RCC 7860 (cell line): ENCODE results near the gene PRKCB.

Experiments used
- DNase-seq: peaks from one replicate; pipeline ENCODE4 v3.0.0-alpha.2; 2015; ENCODE audit warnings: low spot score
- FAIRE-seq: peaks from 2 replicates; lab custom pipeline; 2012; peaks lifted over from hg19 to GRCh38; lab: Jason Lieb, UNC

The PRKCB gene

DNA sequence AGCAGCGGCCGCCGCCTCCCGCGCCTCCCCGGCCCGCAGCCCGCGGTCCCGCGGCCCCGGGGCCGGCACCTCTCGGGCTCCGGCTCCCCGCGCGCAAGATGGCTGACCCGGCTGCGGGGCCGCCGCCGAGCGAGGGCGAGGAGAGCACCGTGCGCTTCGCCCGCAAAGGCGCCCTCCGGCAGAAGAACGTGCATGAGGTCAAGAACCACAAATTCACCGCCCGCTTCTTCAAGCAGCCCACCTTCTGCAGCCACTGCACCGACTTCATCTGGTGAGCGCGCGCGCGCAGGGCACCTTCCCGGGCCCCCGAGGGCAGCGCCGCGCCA is 258 bp downstream of the PRKCB start:
- DNase-seq (no peak), FAIRE-seq (no peak)

- no peak for DNase-seq
- FAIRE-seq = no peak
Observed at GRCh38 chr16:23836404-23837311, 875 bp downstream of the PRKCB start.

DNA sequence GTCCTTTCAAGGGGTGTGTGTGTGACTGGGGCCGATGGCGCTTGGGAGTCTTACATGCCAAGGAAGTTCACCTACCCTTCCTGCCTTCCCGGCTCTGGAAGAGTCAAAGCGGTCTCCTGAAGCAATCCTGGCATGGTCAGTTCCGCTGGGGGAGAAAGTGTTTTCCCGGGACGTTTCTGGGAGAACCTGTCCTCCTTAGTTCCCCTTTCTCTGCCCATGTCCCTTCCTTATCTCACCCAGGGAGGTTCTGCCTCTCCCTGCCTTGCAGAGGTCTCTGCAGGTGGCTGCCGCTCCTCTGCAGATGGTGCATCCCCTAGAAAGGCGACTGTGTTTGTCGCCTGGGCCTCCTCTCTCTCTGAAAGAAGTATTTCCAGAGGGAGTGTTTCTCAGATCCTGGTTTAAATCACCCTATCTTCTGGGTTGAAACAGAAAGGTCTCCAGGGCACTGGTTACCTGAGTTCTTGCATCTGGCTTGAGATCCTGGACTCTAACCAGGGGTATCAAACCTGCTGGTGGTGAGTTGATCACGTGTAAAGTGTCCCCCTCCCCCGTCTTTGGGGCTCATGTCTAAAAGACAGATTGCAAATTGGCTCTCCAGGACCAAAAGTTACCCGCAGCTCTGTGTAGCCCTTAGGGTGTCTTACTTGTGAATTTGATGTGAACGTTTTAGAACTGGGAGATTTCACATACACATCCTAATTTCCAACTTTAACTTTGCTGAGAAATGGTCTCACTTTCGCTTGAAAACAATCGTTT is 1.9 kb downstream of the PRKCB start:
- DNase-seq (no peak), FAIRE-seq (no peak)

DNA sequence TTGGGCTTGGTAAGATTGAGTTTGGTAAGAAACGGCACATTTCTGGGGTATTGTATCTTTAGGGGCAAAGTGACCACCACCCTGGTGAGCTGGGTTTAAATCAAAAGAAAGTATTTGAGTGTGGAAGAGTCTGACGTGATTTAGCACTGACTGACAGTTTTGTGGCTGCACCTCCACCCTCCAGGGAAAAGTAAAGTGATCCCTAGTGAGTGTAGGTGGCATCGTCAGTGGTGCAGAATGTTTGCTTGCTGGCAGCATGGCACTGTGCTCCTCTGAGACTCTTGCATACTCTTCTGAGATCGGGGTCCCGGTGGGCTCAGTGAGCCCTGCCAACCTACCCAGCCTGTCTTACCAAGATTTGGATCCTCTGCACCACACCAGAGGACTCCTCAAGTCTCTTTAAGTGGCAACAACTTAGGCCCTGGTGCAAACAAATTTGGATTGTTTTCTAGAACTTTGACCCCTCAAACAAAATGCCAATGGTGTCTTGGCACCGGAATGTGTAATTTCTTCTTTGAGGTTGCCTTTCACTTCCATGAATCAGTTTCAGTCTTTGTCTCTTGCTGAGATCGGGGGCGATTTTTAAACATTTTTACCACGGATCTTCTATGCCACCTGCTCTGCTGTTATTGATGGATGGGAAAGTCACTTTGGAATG is 2.8 kb downstream of the PRKCB start:
- no peak for DNase-seq
- FAIRE-seq = no peak

DNA sequence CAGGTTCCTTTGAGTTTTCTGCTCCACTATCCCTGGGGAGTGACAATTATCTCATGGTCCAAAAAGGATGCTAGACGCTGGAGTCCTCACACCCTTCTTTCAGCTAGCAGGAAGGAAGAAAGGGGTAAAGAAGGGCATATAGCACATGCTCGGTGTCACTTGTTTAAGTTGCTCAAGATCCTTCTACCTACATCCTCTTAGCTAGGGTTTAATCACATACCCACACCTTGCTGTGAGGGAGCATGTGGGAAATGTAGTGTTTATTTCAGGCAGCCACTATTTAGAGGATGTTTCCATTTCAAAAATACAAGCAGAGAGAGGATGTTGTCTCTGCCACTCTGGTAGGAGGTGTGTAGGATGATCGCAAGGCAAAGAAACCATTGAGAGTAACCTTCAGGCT is 4.5 kb downstream of the PRKCB start:
- DNase-seq (no peak), FAIRE-seq (no peak)

DNA sequence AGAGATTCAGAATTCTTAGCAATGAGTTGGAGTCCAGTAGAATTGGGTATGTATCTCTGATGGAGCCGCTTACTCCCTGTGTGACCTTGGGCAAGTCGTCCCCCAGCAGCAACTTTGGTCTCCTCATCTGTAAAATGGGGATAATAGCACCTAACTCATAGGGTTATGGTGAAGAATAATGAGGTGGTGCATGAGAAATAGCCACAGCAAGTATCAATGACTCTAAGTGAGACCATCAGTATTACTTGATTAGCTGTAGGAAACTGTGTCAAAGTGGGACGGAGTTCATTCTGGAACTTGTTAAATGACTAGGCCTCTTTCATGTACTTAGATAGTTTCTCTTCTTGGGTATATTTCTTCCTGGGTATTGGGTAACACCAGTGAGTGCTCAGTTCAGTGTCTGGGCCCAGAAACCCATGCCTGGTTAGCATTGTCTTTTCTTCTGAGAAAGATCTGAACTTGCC is 6.4 kb downstream of the PRKCB start:
- no peak for FAIRE-seq
- no peak for DNase-seq

DNA sequence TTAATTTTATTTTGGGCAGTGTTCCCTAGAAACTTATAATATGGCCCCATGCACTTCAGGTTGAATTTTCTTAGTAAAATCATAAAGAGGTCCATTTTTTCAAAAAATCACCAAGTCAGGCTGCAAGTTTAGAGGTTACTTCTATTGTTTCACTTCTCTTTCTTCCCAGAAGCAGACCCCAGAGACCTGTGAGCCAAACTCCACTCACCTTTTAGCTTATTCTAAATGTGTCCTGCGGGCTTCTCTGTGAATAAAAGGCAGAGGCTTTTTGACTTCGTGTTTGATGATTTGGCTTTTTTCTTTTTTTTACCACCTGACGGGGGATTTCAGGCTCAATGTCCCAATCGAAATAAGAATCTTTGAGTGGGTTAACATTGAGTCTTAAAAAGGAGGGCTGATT is 7.4 kb downstream of the PRKCB start:
- FAIRE-seq (no peak), DNase-seq (no peak)

GRCh38 chr16:23847251-23847650 is 11.5 kb downstream of the PRKCB start:
- no peak for DNase-seq
- FAIRE-seq = no peak

- FAIRE-seq (no peak), DNase-seq (no peak)
Observed at GRCh38 chr16:23847948-23848347, 12.2 kb downstream of the PRKCB start.

DNA sequence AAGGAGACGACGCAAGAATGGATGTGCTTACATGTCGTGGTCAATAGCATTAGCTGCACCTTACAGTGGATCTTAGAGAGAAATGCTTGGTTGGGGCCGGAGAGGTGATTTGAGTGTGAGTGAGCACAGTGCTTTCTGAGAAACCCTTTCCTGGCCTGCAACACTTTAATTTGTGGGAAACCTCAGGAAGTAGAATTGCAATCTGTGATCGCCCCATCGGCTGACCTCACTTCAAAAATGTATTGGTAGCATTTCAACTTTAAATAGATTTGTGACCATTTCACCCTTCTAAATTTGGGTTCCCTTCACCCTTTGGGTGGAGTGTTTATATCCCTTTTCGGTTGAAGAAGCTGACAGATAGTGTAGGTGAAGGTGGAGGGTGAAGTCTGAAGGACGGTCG is 13.2 kb downstream of the PRKCB start:
- DNase-seq (no peak), FAIRE-seq (no peak)

DNA sequence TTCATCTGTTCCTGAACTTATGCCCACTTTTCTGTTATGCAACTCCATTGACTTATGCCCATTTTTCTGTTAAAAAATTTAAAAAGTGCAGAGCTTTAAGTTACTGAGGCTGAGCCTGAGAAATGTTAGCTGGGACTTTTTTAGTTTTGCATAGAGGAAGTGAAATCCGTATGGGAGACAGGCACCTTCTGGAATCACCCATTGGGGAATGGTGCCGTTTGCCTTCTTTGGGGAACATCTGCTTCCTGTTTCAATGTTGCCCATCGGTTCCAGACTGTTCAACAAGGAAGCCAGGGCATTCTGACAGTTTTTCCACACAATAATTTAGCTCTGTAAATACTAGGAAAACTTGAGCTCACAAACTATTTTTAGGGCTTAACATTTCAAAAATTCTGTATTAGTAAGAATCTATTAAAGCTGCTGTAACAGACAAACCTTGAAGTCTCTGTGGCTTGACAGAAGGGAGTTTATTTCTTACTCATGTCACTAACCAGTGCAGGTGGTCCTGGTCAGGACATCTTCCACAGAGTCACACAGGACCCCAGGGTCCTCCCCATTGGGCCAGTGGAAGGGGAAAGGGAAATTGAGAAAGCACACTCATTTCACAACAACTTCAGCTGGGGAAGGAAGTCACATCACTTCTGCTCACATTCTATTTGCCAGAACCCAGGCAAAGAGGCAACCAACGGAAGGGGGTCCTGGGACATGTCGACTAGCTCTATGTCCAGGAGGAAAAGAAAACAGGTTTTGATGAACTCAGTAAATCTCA is 17.2 kb downstream of the PRKCB start:
- FAIRE-seq (no peak), DNase-seq (no peak)

DNA sequence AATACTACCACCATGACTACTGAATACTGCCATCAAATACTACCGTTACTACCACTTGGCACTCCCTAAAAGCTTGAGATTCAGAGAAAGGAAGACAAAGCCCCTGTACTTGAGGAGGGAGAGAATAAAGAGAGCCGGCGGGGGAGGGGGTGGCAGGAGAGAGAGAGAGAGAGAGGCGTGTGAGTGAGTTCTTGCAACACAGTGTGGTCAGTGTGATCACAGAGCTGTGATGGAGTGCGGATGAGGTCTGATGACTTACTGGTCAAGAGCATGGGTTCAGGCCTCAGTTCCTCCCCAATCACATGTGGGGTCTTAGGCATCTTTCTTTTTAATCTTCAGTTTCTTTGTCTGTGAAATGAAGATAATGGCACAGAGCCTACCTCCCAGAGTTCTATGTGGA is 19.2 kb downstream of the PRKCB start:
- DNase-seq = no peak
- no peak for FAIRE-seq

DNA sequence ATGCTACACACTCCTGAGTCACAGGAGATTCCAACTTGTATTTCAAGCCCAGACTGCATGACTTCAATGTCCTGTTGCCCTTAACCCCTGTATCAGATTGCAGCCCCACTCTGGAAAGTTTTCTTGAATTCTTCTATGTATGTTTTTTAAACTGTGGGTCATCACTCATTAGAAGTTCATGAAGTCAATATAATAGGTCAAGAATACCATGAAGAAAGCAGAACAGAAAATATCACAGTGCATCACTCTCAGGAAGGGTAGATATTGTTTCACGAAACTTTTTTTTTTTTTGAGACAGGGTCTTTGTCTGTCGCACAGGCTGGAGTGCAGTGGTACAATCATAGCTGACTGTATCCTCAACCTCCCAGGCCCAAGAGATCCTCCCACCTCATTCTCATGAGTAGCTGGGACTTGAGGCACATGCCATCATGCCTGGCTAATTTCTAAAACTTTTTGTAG is 20.5 kb downstream of the PRKCB start:
- no peak for DNase-seq
- no peak for FAIRE-seq

GRCh38 chr16:23857256-23857880 is 21.6 kb downstream of the PRKCB start:
- FAIRE-seq (no peak), DNase-seq (no peak)

DNA sequence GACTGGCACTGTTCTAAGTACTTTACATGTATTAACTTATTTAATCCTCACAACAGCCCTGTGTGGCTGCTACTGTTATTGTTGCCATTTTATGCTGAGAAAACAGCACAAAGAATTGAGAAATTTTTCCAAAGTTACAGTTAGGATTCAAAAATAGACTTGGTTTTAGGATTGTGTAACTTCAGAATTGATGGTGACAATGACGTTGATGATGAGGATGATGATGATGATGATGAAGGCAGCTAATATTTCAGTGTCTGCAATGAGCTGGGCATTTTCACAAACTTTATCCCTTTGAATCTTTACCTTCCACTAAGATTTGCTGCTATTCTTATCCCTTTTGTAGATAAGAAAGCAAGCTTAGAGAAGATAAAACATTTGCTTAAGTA is 22.1 kb downstream of the PRKCB start:
- no peak for DNase-seq
- no peak for FAIRE-seq

DNA sequence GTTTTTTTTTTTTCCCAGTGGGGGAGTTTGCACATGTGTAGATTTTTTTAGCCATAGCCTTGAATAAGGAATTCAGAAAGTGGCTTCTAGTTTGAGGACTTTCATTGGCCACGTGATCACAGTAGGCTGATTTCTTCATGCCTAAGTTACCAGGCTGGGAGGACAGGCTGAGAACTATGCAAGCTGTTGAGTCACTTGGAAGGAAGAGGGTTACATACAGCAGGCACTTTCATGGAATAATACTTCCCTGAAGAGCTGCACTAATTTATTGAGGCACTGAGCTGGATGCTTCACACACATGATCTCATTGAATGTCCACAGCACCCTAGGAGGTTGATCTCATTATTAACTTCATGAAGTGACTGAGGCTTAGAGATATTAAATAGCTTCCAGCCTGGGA is 22.8 kb downstream of the PRKCB start:
- no peak for DNase-seq

GRCh38 chr16:23859713-23860269 is 24.0 kb downstream of the PRKCB start:
- no peak for FAIRE-seq
- no peak for DNase-seq

More for the DNA sequence above, 22.8 kb downstream of the PRKCB start:
- no peak for FAIRE-seq

DNA sequence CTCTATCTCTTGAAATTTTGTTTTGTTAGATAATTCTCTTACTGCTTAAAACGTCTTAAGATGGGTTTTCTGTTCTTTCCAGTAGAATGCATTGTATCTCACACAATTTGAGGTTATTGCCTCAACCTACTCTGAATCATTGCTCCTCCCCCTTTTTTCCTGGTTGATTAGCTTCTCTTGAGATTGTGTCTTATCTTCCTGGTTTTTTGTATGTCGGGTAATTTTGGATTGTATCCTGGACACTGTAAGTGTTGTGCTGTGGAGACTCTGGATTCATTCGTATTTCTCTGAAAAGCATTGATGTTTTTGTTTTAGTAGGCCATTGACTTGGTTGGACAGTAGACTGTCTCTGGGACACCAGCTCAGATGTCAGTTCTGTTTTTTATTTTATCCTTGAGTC is 26.1 kb downstream of the PRKCB start:
- DNase-seq (no peak), FAIRE-seq (no peak)

GRCh38 chr16:23862556-23862955 is 26.8 kb downstream of the PRKCB start:
- DNase-seq = no peak
- no peak for FAIRE-seq
